Nephron progenitor cell (in vitro differentiated cells): Measurements from ENCODE around the gene NPHS1.

Source experiments
- DNase-seq: peaks from one replicate; pipeline ENCODE4 v3.0.0; 2021
- H3K27ac Mint-ChIP-seq: 2 replicates; pipeline ENCODE4 v1.8.0; 2021; ENCODE audit warnings: mild to moderate bottlenecking, moderate library complexity, mixed read lengths
- H3K27me3 Mint-ChIP-seq: 2 replicates; pipeline ENCODE4 v1.8.0; 2021; ENCODE audit warnings: mild to moderate bottlenecking, low read depth, mixed read lengths; ENCODE audit not compliant: poor library complexity
- H3K36me3 Mint-ChIP-seq: 2 replicates; pipeline ENCODE4 v1.8.0; 2021; ENCODE audit warnings: low read depth, mixed read lengths
- H3K4me1 Mint-ChIP-seq: 2 replicates; pipeline ENCODE4 v1.8.0; 2021; ENCODE audit warnings: mixed read lengths
- H3K4me3 Mint-ChIP-seq: 2 replicates; pipeline ENCODE4 v1.8.0; 2021; ENCODE audit warnings: mild to moderate bottlenecking, moderate library complexity, mixed read lengths
- H3K9me3 Mint-ChIP-seq: 2 replicates; pipeline ENCODE4 v1.8.0; 2021; ENCODE audit warnings: mild to moderate bottlenecking, moderate library complexity, mixed read lengths
- CTCF ChIP-seq: fragments of 200-600 bp; sonication (generic); IDR thresholded peaks from 2 replicates; pipeline ENCODE4 v1.5.0; 2021; ENCODE audit warnings: antibody characterized with exemption

NPHS1 gene

GRCh38 chr19:35852029-35852780, at the start of gene NPHS1:
NPHS1 (minus strand) TSS chr19:35852504; CDS start chr19:35851837, 667 bp downstream.
- H3K9me3 Mint-ChIP-seq, result no peaks in the 10 kb centered on the region
- H3K4me1 Mint-ChIP-seq, result peaks cover 43% of the 10 kb centered on the region
- H3K36me3 Mint-ChIP-seq, result no peaks in the 10 kb centered on the region
- peak within 1 kb of the TSS; percentile 41 for H3K4me3 Mint-ChIP-seq
- H3K27ac Mint-ChIP-seq, result no peak within 1 kb of the TSS
- TF ChIP-seq CTCF, result no peak
- DNase-seq, result peak; percentile 45
- peaks cover 89% of the 10 kb centered on the region for H3K27me3 Mint-ChIP-seq

GRCh38 chr19:35901055-35901644, 48.8 kb upstream of the NPHS1 start:
- Mint-ChIP-seq H3K9me3 (no peaks in the 10 kb centered on the region), H3K27me3 (peaks cover 38% of the 10 kb centered on the region), H3K4me1 (peaks cover 47% of the 10 kb centered on the region), H3K27ac (no peak overlapping the region), H3K36me3 (no peaks in the 10 kb centered on the region), H3K4me3 (peak overlapping the region; percentile 91)
- TF ChIP-seq CTCF, result no peak
- no peak for DNase-seq

GRCh38 chr19:35899547-35900214, 47.4 kb upstream of the NPHS1 start:
- Mint-ChIP-seq H3K4me3 (peak overlapping the region; percentile 91), H3K27ac (no peak overlapping the region), H3K4me1 (peaks cover 41% of the 10 kb centered on the region), H3K36me3 (peaks cover 6% of the 10 kb centered on the region), H3K9me3 (no peaks in the 10 kb centered on the region), H3K27me3 (peaks cover 35% of the 10 kb centered on the region)
- no peak for TF ChIP-seq CTCF
- peak; percentile 68 for DNase-seq

- H3K36me3 Mint-ChIP-seq, result peaks cover 6% of the 10 kb centered on the region
- no peak for TF ChIP-seq CTCF
- H3K27ac Mint-ChIP-seq, result no peak overlapping the region
- no peaks in the 10 kb centered on the region for H3K9me3 Mint-ChIP-seq
- DNase-seq, result no peak
- peaks cover 32% of the 10 kb centered on the region for H3K27me3 Mint-ChIP-seq
- peak overlapping the region; percentile 91 for H3K4me3 Mint-ChIP-seq
- peaks cover 30% of the 10 kb centered on the region for H3K4me1 Mint-ChIP-seq
Measured at GRCh38 chr19:35898499-35898809, 46.1 kb upstream of the NPHS1 start.

GRCh38 chr19:35897706-35898451, 45.6 kb upstream of the NPHS1 start:
- DNase-seq, result no peak
- Mint-ChIP-seq H3K4me3 (peak overlapping the region; percentile 73), H3K36me3 (peaks cover 6% of the 10 kb centered on the region), H3K27ac (no peak overlapping the region), H3K27me3 (peaks cover 26% of the 10 kb centered on the region), H3K4me1 (peaks cover 24% of the 10 kb centered on the region), H3K9me3 (no peaks in the 10 kb centered on the region)
- TF ChIP-seq CTCF, result no peak
